HG03196 (cell line): ENCODE measurements around the gene SPINK2.

Source experiments
- ATAC-seq: cut with Tn5 transposase; IDR thresholded peaks from one replicate; pipeline ENCODE4 v1.9.1; 2021; ENCODE audit not compliant: unreplicated experiment

The SPINK2 gene

GRCh38 chr4:56799824-56800756 is 21.4 kb downstream of the SPINK2 start:
- peak; percentile 95 for ATAC-seq

GRCh38 chr4:56799161-56799759 is 22.2 kb downstream of the SPINK2 start:
- no peak for ATAC-seq

GRCh38 chr4:56796211-56796610 is 25.3 kb downstream of the SPINK2 start:
- no peak for ATAC-seq

- ATAC-seq = no peak
Observed at GRCh38 chr4:56791316-56791715, 30.2 kb downstream of the SPINK2 start.

GRCh38 chr4:56790691-56791091 is 30.8 kb downstream of the SPINK2 start:
- no peak for ATAC-seq

- ATAC-seq = no peak
Observed at GRCh38 chr4:56788081-56788480, 33.4 kb downstream of the SPINK2 start.

- ATAC-seq = no peak
Observed at GRCh38 chr4:56787380-56787779, 34.1 kb downstream of the SPINK2 start.

GRCh38 chr4:56786955-56787354 is 34.5 kb downstream of the SPINK2 start:
- ATAC-seq = no peak

GRCh38 chr4:56783986-56784385 is 37.5 kb downstream of the SPINK2 start:
- no peak for ATAC-seq

GRCh38 chr4:56782019-56782418 is 39.5 kb downstream of the SPINK2 start:
- ATAC-seq = no peak

- no peak for ATAC-seq
Observed at GRCh38 chr4:56773346-56773745, 48.2 kb downstream of the SPINK2 start.

- no peak for ATAC-seq
Observed at GRCh38 chr4:56772134-56772533, 49.4 kb downstream of the SPINK2 start.

GRCh38 chr4:56768763-56769162 is 52.7 kb downstream of the SPINK2 start:
- no peak for ATAC-seq

GRCh38 chr4:56768316-56768715 is 53.2 kb downstream of the SPINK2 start:
- no peak for ATAC-seq

- no peak for ATAC-seq
Observed at GRCh38 chr4:56767567-56767966, 53.9 kb downstream of the SPINK2 start.

GRCh38 chr4:56764775-56765174 is 56.7 kb downstream of the SPINK2 start:
- no peak for ATAC-seq

GRCh38 chr4:56764223-56764622 is 57.3 kb downstream of the SPINK2 start:
- no peak for ATAC-seq

GRCh38 chr4:56762484-56763250 is 58.8 kb downstream of the SPINK2 start:
- ATAC-seq = no peak

- ATAC-seq = no peak
Observed at GRCh38 chr4:56760183-56760582, 61.3 kb downstream of the SPINK2 start.
